H1 (cell line): Measurements from ENCODE around the gene RPIA. TPM values are rescaled to one million over a fixed set of nuclear protein-coding genes. Genes with fewer than 3 reads are reported as not detected.
"Not testable (repeated sequence)": the region's sequence is repeated elsewhere in the genome, so short reads cannot be mapped to it uniquely, and the experiment has no call there.

Experiments used
- CTCF ChIA-PET: fragments of 300-600 bp; sonication (Branson Sonifier 250); formaldehyde crosslinking; loops from one replicate; lab custom pipeline; 2021; ENCODE audit not compliant: partially characterized antibody; lab: Charles Lee
- POLR2A ChIA-PET: fragments of 300-600 bp; sonication (Branson Sonifier 250); formaldehyde crosslinking; loops from one replicate; lab custom pipeline; 2021; ENCODE audit warnings: inconsistent platforms; ENCODE audit not compliant: partially characterized antibody; lab: Charles Lee
- DNase-seq, 2 experiments: peaks; one replicate each; pipeline versions ENCODE4 v3.0.0 to v3.0.0-alpha.2; 2010 to 2022; ENCODE audit warnings: low spot score in 2 of 2, low read depth in 1 of 2, mixed read lengths in 1 of 2
- FAIRE-seq: peaks from 2 replicates; lab custom pipeline; 2011; peaks lifted over from hg19 to GRCh38; lab: Jason Lieb, UNC
- H2AFZ ChIP-seq: 2 replicates; pipeline ENCODE4 v1.8.1; 2012; ENCODE audit warnings: low read length, inconsistent platforms
- H2AK5ac ChIP-seq: 2 replicates; pipeline ENCODE4 v1.6.1; 2013; ENCODE audit warnings: low read depth, low read length
- H2BK120ac ChIP-seq: replicated peaks from 2 replicates; pipeline ENCODE3; 2013; ENCODE audit warnings: low read depth, low read length, inconsistent platforms
- H2BK12ac ChIP-seq: 2 replicates; pipeline ENCODE4 v1.6.1; 2013; ENCODE audit warnings: low read depth, low read length
- H2BK15ac ChIP-seq: 2 replicates; pipeline ENCODE4 v1.6.1; 2013; ENCODE audit warnings: low read length
- H2BK20ac ChIP-seq: 2 replicates; pipeline ENCODE4 v1.6.1; 2013; ENCODE audit warnings: low read length
- H2BK5ac ChIP-seq: 2 replicates; pipeline ENCODE4 v1.6.1; 2013; ENCODE audit warnings: low read depth, low read length
- H3K14ac ChIP-seq: 2 replicates; pipeline ENCODE4 v1.6.1; 2013; ENCODE audit warnings: inconsistent platforms; ENCODE audit not compliant: insufficient read length
- H3K18ac ChIP-seq: 2 replicates; pipeline ENCODE4 v1.6.1; 2013; ENCODE audit warnings: low read length; ENCODE audit errors: extremely low read depth
- H3K23ac ChIP-seq: 2 replicates; pipeline ENCODE4 v1.6.1; 2013; ENCODE audit warnings: inconsistent platforms; ENCODE audit not compliant: insufficient read length
- H3K23me2 ChIP-seq: 2 replicates; pipeline ENCODE4 v1.6.1; 2013; ENCODE audit warnings: low read depth, low read length
- H3K27ac ChIP-seq: 2 replicates; pipeline ENCODE4 v1.6.1; 2011; ENCODE audit warnings: low read depth, low read length, inconsistent platforms
- H3K27me3 ChIP-seq, 4 experiments: replicated peaks in 1 of 4; 1 replicate in 1 of 4; 2 replicates in 3 of 4; pipeline versions ENCODE4 v1.6.1 to v1.8.1; 2011 to 2013; ENCODE audit warnings: low read length in 3 of 4, mild to moderate bottlenecking in 3 of 4, inconsistent platforms in 2 of 4, mixed read lengths in 2 of 4, moderate library complexity in 1 of 4; ENCODE audit not compliant: control insufficient read depth in 3 of 4, insufficient read depth in 3 of 4; ENCODE audit errors: extremely low read depth in 1 of 4
- H3K36me3 ChIP-seq, 4 experiments: 2 replicates each; pipeline versions ENCODE4 v1.6.1 to v1.8.1; 2011 to 2013; ENCODE audit warnings: mild to moderate bottlenecking in 4 of 4, low read length in 3 of 4, moderate library complexity in 2 of 4, control low read depth in 1 of 4, inconsistent platforms in 1 of 4; ENCODE audit not compliant: insufficient read depth in 4 of 4, control insufficient read depth in 2 of 4
- H3K4ac ChIP-seq: replicated peaks from 2 replicates; pipeline ENCODE3; 2013; ENCODE audit warnings: low read length, low read depth, mixed read lengths, inconsistent platforms; ENCODE audit not compliant: insufficient read length
- H3K4me1 ChIP-seq, 4 experiments: replicated peaks in 1 of 4; 1 replicate in 1 of 4; 2 replicates in 3 of 4; pipeline versions ENCODE4 v1.6.1 to v1.8.1; 2011 to 2013; ENCODE audit warnings: low read length in 3 of 4, inconsistent platforms in 2 of 4, mixed read lengths in 1 of 4; ENCODE audit not compliant: insufficient read depth in 4 of 4, control insufficient read depth in 3 of 4
- H3K4me2 ChIP-seq, 2 experiments: 2 replicates each; pipeline versions ENCODE4 v1.6.1 to v1.8.1; 2011 to 2013; ENCODE audit warnings: low read depth in 2 of 2, low read length in 2 of 2, control low read depth in 1 of 2, inconsistent platforms in 1 of 2, mild to moderate bottlenecking in 1 of 2; ENCODE audit not compliant: insufficient read depth in 1 of 2
- H3K4me3 ChIP-seq, 4 experiments: fragments of 200-600, 300-600 bp in 1 of 4; sonication (generic), shearing (Covaris generic), sonication (Bioruptor Twin) in 1 of 4; 2 replicates each; pipeline versions ENCODE4 v1.5.1 to v1.8.1; 2011 to 2016; ENCODE audit warnings: low read length in 4 of 4, low read depth in 3 of 4, control low read depth in 2 of 4, inconsistent platforms in 2 of 4, mild to moderate bottlenecking in 2 of 4, mixed read lengths in 1 of 4, moderate library complexity in 1 of 4; ENCODE audit not compliant: insufficient read depth in 2 of 4; ENCODE audit errors: extremely low read depth in 1 of 4
- H3K56ac ChIP-seq: replicated peaks from 2 replicates; pipeline ENCODE3; 2013; ENCODE audit warnings: low read depth, mild to moderate bottlenecking, mixed read lengths, low read length, inconsistent platforms; ENCODE audit not compliant: insufficient read length
- H3K79me1 ChIP-seq: 2 replicates; pipeline ENCODE4 v1.6.1; 2013; ENCODE audit warnings: low read depth, low read length, control low read depth
- H3K79me2 ChIP-seq, 2 experiments: 2 replicates each; pipeline versions ENCODE4 v1.6.1 to v1.8.1; 2012 to 2013; ENCODE audit warnings: low read length in 2 of 2, mild to moderate bottlenecking in 2 of 2, inconsistent platforms in 1 of 2; ENCODE audit not compliant: insufficient read depth in 2 of 2, control insufficient read depth in 1 of 2
- H3K9ac ChIP-seq, 4 experiments: replicated peaks in 1 of 4; 1 replicate in 1 of 4; 2 replicates in 3 of 4; pipeline versions ENCODE4 v1.6.1 to v1.8.1; 2011 to 2013; ENCODE audit warnings: low read depth in 3 of 4, low read length in 3 of 4, control low read depth in 2 of 4, mild to moderate bottlenecking in 2 of 4, moderate library complexity in 2 of 4, inconsistent platforms in 1 of 4; ENCODE audit errors: extremely low read depth in 1 of 4
- H3K9me3 ChIP-seq, 2 experiments: 2 replicates each; pipeline versions ENCODE4 v1.6.1 to v1.8.1; 2012 to 2013; ENCODE audit warnings: mild to moderate bottlenecking in 2 of 2, moderate library complexity in 2 of 2, control low read depth in 1 of 2, inconsistent platforms in 1 of 2, low read depth in 1 of 2, low read length in 1 of 2, mixed read lengths in 1 of 2; ENCODE audit not compliant: insufficient read depth in 2 of 2
- H4K20me1 ChIP-seq, 2 experiments: replicated peaks in 1 of 2; 2 replicates each; pipeline versions ENCODE3 to v1.8.1; 2011 to 2013; ENCODE audit warnings: inconsistent platforms in 2 of 2, low read length in 2 of 2, mild to moderate bottlenecking in 1 of 2; ENCODE audit not compliant: insufficient read depth in 2 of 2, control insufficient read depth in 1 of 2
- H4K5ac ChIP-seq: 2 replicates; pipeline ENCODE4 v1.6.1; 2013; ENCODE audit warnings: low read length, low read depth, mixed read lengths, inconsistent platforms; ENCODE audit not compliant: insufficient read length
- H4K8ac ChIP-seq: 2 replicates; pipeline ENCODE4 v1.8.0; 2013; ENCODE audit warnings: mild to moderate bottlenecking, moderate library complexity, low read length, inconsistent platforms; ENCODE audit not compliant: insufficient read depth; ENCODE audit errors: extremely low read depth
- H4K91ac ChIP-seq: replicated peaks from 2 replicates; pipeline ENCODE3; 2013; ENCODE audit warnings: low read length, mixed read lengths, inconsistent platforms; ENCODE audit not compliant: insufficient read length
- WGBS, 2 experiments: shearing (Covaris generic) in 1 of 2; methylation state at CpG; one replicate each; pipeline versions ENCODE4 v1.1.6 to v1.1.7; 2013 to 2015; ENCODE audit warnings: low lambda C conversion rate in 2 of 2, mixed read lengths in 2 of 2, inconsistent platforms in 1 of 2, low coverage in 1 of 2, missing lambda C conversion rate in 1 of 2; ENCODE audit not compliant: insufficient replicate concordance in 2 of 2, insufficient coverage in 1 of 2, insufficient read length in 1 of 2; ENCODE audit errors: extremely low coverage in 1 of 2, missing lambda C conversion rate in 1 of 2; 5-methylcytosine and 5-hydroxymethylcytosine counted together
- polyA plus RNA-seq, 7 experiments: library from polyadenylated mRNA; depleted of rRNA in 3 of 7; stranded (reverse) in 5 of 7; unstranded in 2 of 7; fragments of >200 nt in 5 of 7; fragments of 200-250 nt in 2 of 7; gene quantifications; 1 replicate in 5 of 7; 2 replicates in 1 of 7; 4 replicates in 1 of 7; pipeline versions ENCODE4 v1.2.1 to v1.2.3, GENCODE V29; 2011 to 2013; ENCODE audit warnings: missing spikeins in 2 of 7, mixed read lengths in 2 of 7
- total RNA-seq: library from RNA; stranded (reverse); fragmentation: NEBNext Ultra II Directional; extraction: Animal tissue kit (Norgen Biotek cat#: 25700); gene quantifications from 2 replicates; pipeline ENCODE4 v1.2.1, GENCODE V29; 2021

RPIA gene
- total and polyA plus RNA-seq, 2 of the 8 experiments (the other 6 are each of a cell fraction or from before 2014, with no cell fraction given), result 13.1 to 24.0 TPM

DNA sequence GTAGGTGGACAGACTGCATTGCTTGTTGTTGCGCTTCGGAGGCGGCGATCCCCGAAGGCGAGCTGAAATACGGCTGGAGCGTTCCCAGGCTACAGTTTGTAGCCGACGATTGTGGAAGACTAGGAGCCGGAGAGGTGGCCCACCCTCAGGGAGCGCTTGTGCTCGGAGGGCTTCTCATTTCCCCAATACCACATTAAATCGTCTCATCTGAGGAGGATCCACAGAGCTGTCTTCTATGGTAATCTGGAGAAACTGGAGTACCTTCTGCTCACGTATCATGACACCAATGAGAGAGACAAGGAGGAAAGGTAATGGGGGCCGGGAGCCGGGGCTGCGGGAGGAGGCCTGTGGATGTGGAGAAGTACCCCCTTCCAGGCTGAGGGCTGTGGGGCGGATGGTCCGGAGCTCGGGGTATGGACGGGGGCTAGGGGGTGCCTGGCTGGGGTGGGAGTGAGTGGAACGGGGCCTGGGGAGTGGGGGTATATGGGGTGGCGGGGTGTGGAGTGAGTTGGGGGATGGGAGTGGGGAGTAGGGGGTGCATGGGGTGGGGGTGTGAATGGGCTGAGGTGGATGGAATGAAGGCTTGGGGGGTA lies 74.5 kb downstream of the RPIA start:
- H4K5ac ChIP-seq, H2BK15ac ChIP-seq, H3K9ac ChIP-seq, H2AFZ ChIP-seq, H3K27ac ChIP-seq, CTCF ChIA-PET, DNase-seq, H2BK120ac ChIP-seq, H2BK5ac ChIP-seq, H3K79me1 ChIP-seq, H3K23ac ChIP-seq, POLR2A ChIA-PET, H3K14ac ChIP-seq, H3K56ac ChIP-seq, H4K20me1 ChIP-seq, H3K9me3 ChIP-seq, H2BK20ac ChIP-seq, H3K36me3 ChIP-seq, H3K4me1 ChIP-seq, FAIRE-seq, H4K91ac ChIP-seq, H3K79me2 ChIP-seq, H3K4ac ChIP-seq, H2AK5ac ChIP-seq, H3K18ac ChIP-seq: not testable (repeated sequence)
- H3K23me2 ChIP-seq, result peaks cover 10% of the 10 kb centered on the region; the same call in 1 of the 2 replicates
- 0 out of 2 replicates have a peak overlapping the region, but pooled peaks have one; percentile 5 for H2BK12ac ChIP-seq
- WGBS, 2 experiments, result 22% methylated on average over 18 of the region's 24 CpGs; no CpG with 5 or more reads in 1 of the 2 experiments
- H4K8ac ChIP-seq, result peak overlapping the region; percentile 62
- H3K4me2 ChIP-seq, result peak overlapping the region; percentile 89 to 91
- H3K4me3 ChIP-seq, result peak overlapping the region; percentile 29 to 59 (median 45)
- peaks cover 8 to 27% (median 18%) of the 10 kb centered on the region in 4 experiments for H3K27me3 ChIP-seq
